ENCODE measurements around the gene CASP8. TPM values are rescaled to one million over a fixed set of nuclear protein-coding genes. Genes with fewer than 3 reads are reported as not detected.

Gene CASP8
- total and polyA plus RNA-seq, 2 of the 8 experiments (the other 6 are each of a cell fraction or from before 2014, with no cell fraction given) = 2.3 to 3.6 TPM

DNA sequence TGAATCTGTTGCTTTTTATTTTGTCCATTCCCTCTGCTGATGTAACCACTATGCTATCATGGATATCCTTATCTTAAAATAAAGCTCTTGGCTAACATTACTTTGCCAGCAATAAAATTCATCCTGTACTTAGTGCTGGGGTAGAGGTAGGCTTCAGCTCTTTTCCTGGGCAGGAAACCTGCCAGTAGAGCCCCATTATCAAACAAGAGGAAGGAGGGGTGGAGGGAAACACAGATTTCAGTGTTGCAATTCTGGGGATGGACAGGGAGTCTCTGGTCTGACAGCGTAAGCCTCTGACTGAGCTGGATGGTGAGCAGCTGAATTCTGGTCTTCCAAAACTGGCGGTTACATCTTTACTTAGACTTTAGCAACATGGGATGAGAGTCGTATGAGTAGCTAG is 47.5 kb downstream of the CASP8 start (continued):
- TF ChIP-seq, protein P1, sequence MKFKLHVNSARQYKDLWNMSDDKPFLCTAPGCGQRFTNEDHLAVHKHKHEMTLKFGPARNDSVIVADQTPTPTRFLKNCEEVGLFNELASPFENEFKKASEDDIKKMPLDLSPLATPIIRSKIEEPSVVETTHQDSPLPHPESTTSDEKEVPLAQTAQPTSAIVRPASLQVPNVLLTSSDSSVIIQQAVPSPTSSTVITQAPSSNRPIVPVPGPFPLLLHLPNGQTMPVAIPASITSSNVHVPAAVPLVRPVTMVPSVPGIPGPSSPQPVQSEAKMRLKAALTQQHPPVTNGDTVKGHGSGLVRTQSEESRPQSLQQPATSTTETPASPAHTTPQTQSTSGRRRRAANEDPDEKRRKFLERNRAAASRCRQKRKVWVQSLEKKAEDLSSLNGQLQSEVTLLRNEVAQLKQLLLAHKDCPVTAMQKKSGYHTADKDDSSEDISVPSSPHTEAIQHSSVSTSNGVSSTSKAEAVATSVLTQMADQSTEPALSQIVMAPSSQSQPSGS (IDR thresholded peaks at IDR 0.05; ENCODE audit: low read length) = no peak
- TF ChIP-seq BCL11A (IDR thresholded peaks at IDR 0.05; ENCODE audit: low read depth in 2 of 2, low read length in 2 of 2) (no peak), RBBP5 (IDR thresholded peaks at IDR 0.05; ENCODE audit: borderline replicate concordance, low read depth, low read length) (no peak), NANOG (IDR thresholded peaks at IDR 0.05; ENCODE audit: insufficient read depth, low read depth, low read length, poor library complexity, severe bottlenecking) (no peak), EZH2 (IDR thresholded peaks at IDR 0.05; ENCODE audit: low read depth, low read length, severe bottlenecking) (no peak), TCF12 (IDR thresholded peaks at IDR 0.05; ENCODE audit: low read depth, low read length) (no peak)
- TF ChIP-seq, protein P2, sequence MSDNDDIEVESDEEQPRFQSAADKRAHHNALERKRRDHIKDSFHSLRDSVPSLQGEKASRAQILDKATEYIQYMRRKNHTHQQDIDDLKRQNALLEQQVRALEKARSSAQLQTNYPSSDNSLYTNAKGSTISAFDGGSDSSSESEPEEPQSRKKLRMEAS (IDR thresholded peaks at IDR 0.05) = no peak
